Left ventricle myocardium inferior (tissue), 1 donor: Measurements from ENCODE around the gene SLC35A2. TPM values are rescaled to one million over a fixed set of nuclear protein-coding genes. Genes with fewer than 3 reads are reported as not detected.
"Not testable (repeated sequence)": the region's sequence is repeated elsewhere in the genome, so short reads cannot be mapped to it uniquely, and the experiment has no call there.

Source experiments
- DNase-seq: peaks from one replicate; pipeline ENCODE4 v3.0.0-alpha.2; 2020
- H3K27ac ChIP-seq: fragments of 200-600 bp; replicated peaks from 2 replicates; pipeline ENCODE4 v1.8.0; 2021
- H3K27me3 ChIP-seq: fragments of 200-600 bp; 2 replicates; pipeline ENCODE4 v1.8.0; 2021; ENCODE audit warnings: low read depth
- H3K36me3 ChIP-seq: fragments of 200-600 bp; 2 replicates; pipeline ENCODE4 v1.8.0; 2021
- H3K4me1 ChIP-seq: fragments of 200-600 bp; 2 replicates; pipeline ENCODE4 v1.8.0; 2021
- H3K4me3 ChIP-seq: fragments of 200-600 bp; 2 replicates; pipeline ENCODE4 v1.8.0; 2021; ENCODE audit warnings: mild to moderate bottlenecking, moderate library complexity
- H3K9me3 ChIP-seq: fragments of 200-600 bp; replicated peaks from 2 replicates; pipeline ENCODE4 v1.8.0; 2021
- intact Hi-C: fragments of 100-400 bp; cut with micrococcal nuclease; formaldehyde crosslinking; loops from one replicate; pipeline ENCODE4 v1.11.0; 2022
- total RNA-seq: library from RNA; stranded (reverse); fragmentation: NEBNext Ultra II Directional; extraction: Animal tissue kit (Norgen Biotek cat#: 25700); gene quantifications from one replicate; pipeline ENCODE4 v1.2.1, GENCODE V29; 2021
- TF ChIP-seq, protein P1 (sequence below): fragments of 200-600 bp; IDR thresholded peaks from 2 replicates; pipeline ENCODE4 v1.8.0; 2021; ENCODE audit warnings: antibody characterized with exemption, mild to moderate bottlenecking, borderline replicate concordance
- donor health status: DM: no; HTN: yes; CAD: no; lungs with severe emphysema.

The SLC35A2 gene
- total RNA-seq, 1 donor from 2014 or later = 10.4 TPM

DNA sequence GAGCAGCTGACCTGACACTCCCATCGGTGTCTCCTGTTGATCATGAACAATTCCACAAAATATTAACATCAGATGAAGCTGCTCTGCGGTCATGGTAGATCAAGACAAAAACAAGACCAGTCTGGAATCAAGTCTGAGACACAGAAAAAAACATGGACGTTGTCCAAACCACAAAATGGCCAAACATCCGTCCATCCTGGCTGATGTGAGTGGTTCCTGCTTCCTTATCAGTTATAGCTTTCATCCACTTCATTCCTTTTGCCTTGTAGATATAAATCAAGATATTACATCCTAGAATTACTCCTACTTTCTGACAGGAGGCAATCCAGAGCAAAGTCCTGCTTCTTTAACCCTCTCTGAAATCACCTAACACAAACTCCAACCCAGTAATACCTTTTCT lies 47.2 kb downstream of the SLC35A2 start:
- intact Hi-C loops = no loop called here
- TF ChIP-seq, protein P1, sequence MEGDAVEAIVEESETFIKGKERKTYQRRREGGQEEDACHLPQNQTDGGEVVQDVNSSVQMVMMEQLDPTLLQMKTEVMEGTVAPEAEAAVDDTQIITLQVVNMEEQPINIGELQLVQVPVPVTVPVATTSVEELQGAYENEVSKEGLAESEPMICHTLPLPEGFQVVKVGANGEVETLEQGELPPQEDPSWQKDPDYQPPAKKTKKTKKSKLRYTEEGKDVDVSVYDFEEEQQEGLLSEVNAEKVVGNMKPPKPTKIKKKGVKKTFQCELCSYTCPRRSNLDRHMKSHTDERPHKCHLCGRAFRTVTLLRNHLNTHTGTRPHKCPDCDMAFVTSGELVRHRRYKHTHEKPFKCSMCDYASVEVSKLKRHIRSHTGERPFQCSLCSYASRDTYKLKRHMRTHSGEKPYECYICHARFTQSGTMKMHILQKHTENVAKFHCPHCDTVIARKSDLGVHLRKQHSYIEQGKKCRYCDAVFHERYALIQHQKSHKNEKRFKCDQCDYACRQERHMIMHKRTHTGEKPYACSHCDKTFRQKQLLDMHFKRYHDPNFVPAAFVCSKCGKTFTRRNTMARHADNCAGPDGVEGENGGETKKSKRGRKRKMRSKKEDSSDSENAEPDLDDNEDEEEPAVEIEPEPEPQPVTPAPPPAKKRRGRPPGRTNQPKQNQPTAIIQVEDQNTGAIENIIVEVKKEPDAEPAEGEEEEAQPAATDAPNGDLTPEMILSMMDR = no peak
- H3K9me3 ChIP-seq = no peaks in the 10 kb centered on the region

DNA sequence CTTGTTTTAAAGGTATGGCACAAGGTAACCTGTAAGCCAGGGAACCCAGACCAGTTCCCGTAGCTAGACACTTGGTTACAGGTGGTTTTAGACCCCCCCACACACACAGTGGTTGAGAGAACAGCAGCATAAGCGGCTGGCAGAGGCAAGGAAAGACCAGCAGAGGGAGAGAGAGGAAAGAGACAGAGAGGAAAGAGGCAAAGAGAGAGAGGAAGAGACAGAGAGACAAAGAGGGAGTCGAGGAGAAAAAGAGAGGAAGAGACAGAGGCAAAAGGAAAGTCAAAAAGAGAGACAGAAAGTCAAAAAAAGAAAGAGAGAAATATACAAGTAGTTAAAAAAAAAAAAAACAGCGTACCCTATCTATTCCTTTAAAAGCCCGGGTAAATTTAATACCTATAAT lies 56.5 kb downstream of the SLC35A2 start:
- Histone ChIP-seq H3K4me3 (no peak overlapping the region), H3K36me3 (no peaks in the 10 kb centered on the region), H3K9me3 (no peaks in the 10 kb centered on the region), H3K27me3 (no peaks in the 10 kb centered on the region), H3K4me1 (no peaks in the 10 kb centered on the region), H3K27ac (no peak overlapping the region)
- intact Hi-C loops = no loop called here
- TF ChIP-seq, protein P1 = no peak
- no peak for DNase-seq

More for the DNA sequence above, 47.2 kb downstream of the SLC35A2 start:
- no peaks in the 10 kb centered on the region for H3K4me1 ChIP-seq
- no peak overlapping the region for H3K27ac ChIP-seq
- H3K36me3 ChIP-seq = no peaks in the 10 kb centered on the region
- H3K4me3 ChIP-seq = no peak overlapping the region
- H3K27me3 ChIP-seq = no peaks in the 10 kb centered on the region
- DNase-seq = no peak

DNA sequence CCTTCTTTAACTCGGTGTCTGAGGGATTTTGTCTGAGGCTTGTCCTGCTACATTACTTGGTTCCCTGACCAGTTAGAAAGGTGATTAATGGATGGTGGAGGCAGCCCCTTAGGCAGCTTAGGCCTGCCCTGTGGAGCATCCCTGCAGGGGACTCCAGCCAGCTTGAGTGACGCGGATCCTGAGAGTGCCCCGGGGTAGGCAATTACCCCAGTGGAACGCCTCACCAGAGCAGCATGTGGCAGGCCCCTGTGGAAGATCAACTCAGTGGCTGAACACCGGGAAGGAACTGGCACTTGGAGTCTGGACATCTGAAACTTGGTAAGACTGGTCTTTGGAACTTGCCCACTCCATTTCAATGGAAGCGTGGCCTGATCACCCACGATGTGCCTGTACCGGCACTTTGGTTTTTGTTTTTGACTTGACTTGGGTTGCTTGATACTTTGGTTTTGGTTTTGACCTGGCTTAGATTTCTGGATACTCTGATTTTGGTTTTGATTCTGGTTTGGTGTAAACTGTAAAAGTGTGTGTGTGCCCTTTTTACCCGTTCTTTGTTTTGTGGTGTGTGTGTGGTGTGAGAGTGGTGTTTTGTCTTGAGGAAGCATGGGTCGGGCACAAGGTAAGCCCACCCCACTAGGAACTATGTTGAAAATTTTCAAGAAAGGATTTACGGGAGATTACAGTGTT lies 57.2 kb downstream of the SLC35A2 start:
- H3K27me3 ChIP-seq, intact Hi-C loops, H3K27ac ChIP-seq, H3K4me1 ChIP-seq, H3K4me3 ChIP-seq, H3K36me3 ChIP-seq, H3K9me3 ChIP-seq, DNase-seq: not testable (repeated sequence)

DNA sequence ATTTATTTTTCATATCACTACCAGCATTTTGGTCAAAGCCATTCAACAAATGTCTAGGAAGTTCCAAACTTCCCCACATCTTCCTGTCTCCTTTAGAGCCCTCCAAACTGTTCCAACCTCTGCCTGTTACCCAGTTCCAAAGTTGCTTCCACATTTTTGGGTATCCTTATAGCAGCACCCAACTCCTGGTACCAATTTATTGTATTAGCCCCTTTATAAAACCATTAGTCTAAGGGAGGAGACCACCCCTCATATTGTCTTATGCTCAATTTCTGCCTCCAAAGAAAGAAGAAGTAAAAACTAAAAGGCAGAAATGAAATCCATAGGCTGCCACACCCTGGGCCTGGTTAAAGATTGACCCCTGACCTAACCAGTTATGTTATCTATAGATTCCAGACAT lies 58.0 kb downstream of the SLC35A2 start:
- H3K27me3 ChIP-seq, H3K9me3 ChIP-seq, intact Hi-C loops, H3K36me3 ChIP-seq, DNase-seq, H3K27ac ChIP-seq, H3K4me3 ChIP-seq, H3K4me1 ChIP-seq: not testable (repeated sequence)

Other genes with a start within 250 kb of the SLC35A2 start
- gene WAS, start 227.8 kb downstream of the SLC35A2 start, total RNA-seq = 2.3 TPM
- 2.6 TPM for gene SUV39H1, start 214.9 kb downstream of the SLC35A2 start, total RNA-seq
- gene GLOD5, start 149.9 kb downstream of the SLC35A2 start, total RNA-seq = not detected
- gene GATA1, start 125.1 kb downstream of the SLC35A2 start, total RNA-seq = not detected
- gene HDAC6, start 109.6 kb downstream of the SLC35A2 start, total RNA-seq = 39.7 TPM
- gene ERAS, start 85.1 kb downstream of the SLC35A2 start, total RNA-seq = not detected
- gene PCSK1N, start 76.0 kb downstream of the SLC35A2 start, total RNA-seq = not detected
- 76.1 TPM for gene TIMM17B, start 13.9 kb downstream of the SLC35A2 start, total RNA-seq
- gene PQBP1, start 13.7 kb downstream of the SLC35A2 start, total RNA-seq = 60.3 TPM
- 3.3 TPM for gene PIM2, start 7.4 kb upstream of the SLC35A2 start, total RNA-seq
- 21.2 TPM for gene OTUD5, start 46.0 kb upstream of the SLC35A2 start, total RNA-seq
- gene KCND1, start 60.2 kb upstream of the SLC35A2 start, total RNA-seq = 0.30 TPM
- 20.7 TPM for gene GRIPAP1, start 90.6 kb upstream of the SLC35A2 start, total RNA-seq
- 19.2 TPM for gene TFE3, start 131.7 kb upstream of the SLC35A2 start, total RNA-seq
- 1.6 TPM for gene CCDC120, start 147.4 kb upstream of the SLC35A2 start, total RNA-seq
- 8.7 TPM for gene PRAF2, start 162.4 kb upstream of the SLC35A2 start, total RNA-seq
- gene WDR45, start 168.2 kb upstream of the SLC35A2 start, total RNA-seq = 80.4 TPM
- 18.1 TPM for gene GPKOW, start 212.1 kb upstream of the SLC35A2 start, total RNA-seq